Pancreas (tissue), 10 donors: ENCODE measurements around the gene HK1. TPM values are rescaled to one million over a fixed set of nuclear protein-coding genes. Genes with fewer than 3 reads are reported as not detected.

Source experiments
- ATAC-seq, 4 donors: fragments of 200-7000 bp; cut with Tn5 transposase; one replicate each; pipeline versions ENCODE4 v1.8.0 to v1.9.1; 2020; ENCODE audit warnings: mild to moderate bottlenecking in 4 of 4, moderate library complexity in 4 of 4
- DNase-seq, 6 donors: peaks; one replicate each; pipeline ENCODE4 v3.0.0-alpha.2; 2020
- FAIRE-seq: peaks from 2 replicates; lab custom pipeline; 2012; peaks lifted over from hg19 to GRCh38; lab: Jason Lieb, UNC
- H3K27ac ChIP-seq, 4 donors: fragments of 200-600 bp; sonication (generic); 1 replicate in 3 of 4; 2 replicates in 1 of 4; pipeline versions ENCODE4 v1.5.0 to v1.8.0; 2020
- H3K27me3 ChIP-seq, 4 donors: fragments of 200-600 bp; one replicate each; pipeline ENCODE4 v1.8.0; 2021
- H3K36me3 ChIP-seq, 3 donors: fragments of 200-600 bp; sonication (generic) in 1 of 3; one replicate each; pipeline versions ENCODE4 v1.5.0 to v1.8.0; 2020 to 2021
- H3K4me1 ChIP-seq, 3 donors: fragments of 200-600 bp; one replicate each; pipeline ENCODE4 v1.8.0; 2021
- H3K4me3 ChIP-seq, 4 donors: fragments of 200-600 bp; sonication (generic) in 2 of 4; one replicate each; pipeline versions ENCODE4 v1.5.0 to v1.8.0; 2020 to 2021
- H3K9me3 ChIP-seq, 4 donors: fragments of 200-600 bp; one replicate each; pipeline ENCODE4 v1.8.0; 2021
- WGBS, 2 donors: extraction: QIAGEN DNeasy Blood & Tissue Kit; methylation state at CpG; one replicate each; pipeline ENCODE4 v1.1.7; 2013; 5-methylcytosine and 5-hydroxymethylcytosine counted together
- intact Hi-C, 3 donors: fragments of 100-400 bp; cut with DNase I; formaldehyde crosslinking; loops; one replicate each; pipeline versions ENCODE4 v1.11.1 to v1.14.2; 2022
- polyA plus RNA-seq, 2 donors: library from polyadenylated mRNA; stranded (reverse); fragments of 200-250 nt; gene quantifications; one replicate each; pipeline ENCODE4 v1.2.3, GENCODE V29; 2013
- total RNA-seq, 6 donors: library from RNA; stranded (reverse); fragmentation: NEBNext Ultra II Directional in 4 of 6; extraction: Animal tissue kit (Norgen Biotek cat#: 25700) in 4 of 6; gene quantifications; one replicate each; pipeline versions ENCODE4 v1.2.1 to v1.2.4, GENCODE V29; 2021 to 2023
- TF ChIP-seq, protein P1 (sequence below), 4 donors: fragments of 200-600 bp; sonication (generic) in 3 of 4; IDR thresholded peaks; one replicate each; pipeline versions ENCODE4 v1.5.0 to v1.8.0; 2021; ENCODE audit warnings: antibody characterized with exemption in 4 of 4
- donor health status: healthy with polysubstance abuse.
- donor health status: DM: no; HTN: no; CAD: no; lungs with moderate emphysema.
- donor health status: DM: no; HTN: no; CAD: no.
- donor health status: control.
- donor health status: control.
- donor health status: Bipolar disorder and iron deficiency.
- donor health status: DM: yes; HTN: yes; CAD: no.
- donor health status: DM: no; HTN: no; CAD: no.
- donor health status: DM: no; HTN: no; CAD: no.
- donor health status: DM: yes; HTN: yes; CAD: no.

Gene HK1
- total and polyA plus RNA-seq, 8 donors: 6.7 to 18.1 (median 8.6) TPM

DNA sequence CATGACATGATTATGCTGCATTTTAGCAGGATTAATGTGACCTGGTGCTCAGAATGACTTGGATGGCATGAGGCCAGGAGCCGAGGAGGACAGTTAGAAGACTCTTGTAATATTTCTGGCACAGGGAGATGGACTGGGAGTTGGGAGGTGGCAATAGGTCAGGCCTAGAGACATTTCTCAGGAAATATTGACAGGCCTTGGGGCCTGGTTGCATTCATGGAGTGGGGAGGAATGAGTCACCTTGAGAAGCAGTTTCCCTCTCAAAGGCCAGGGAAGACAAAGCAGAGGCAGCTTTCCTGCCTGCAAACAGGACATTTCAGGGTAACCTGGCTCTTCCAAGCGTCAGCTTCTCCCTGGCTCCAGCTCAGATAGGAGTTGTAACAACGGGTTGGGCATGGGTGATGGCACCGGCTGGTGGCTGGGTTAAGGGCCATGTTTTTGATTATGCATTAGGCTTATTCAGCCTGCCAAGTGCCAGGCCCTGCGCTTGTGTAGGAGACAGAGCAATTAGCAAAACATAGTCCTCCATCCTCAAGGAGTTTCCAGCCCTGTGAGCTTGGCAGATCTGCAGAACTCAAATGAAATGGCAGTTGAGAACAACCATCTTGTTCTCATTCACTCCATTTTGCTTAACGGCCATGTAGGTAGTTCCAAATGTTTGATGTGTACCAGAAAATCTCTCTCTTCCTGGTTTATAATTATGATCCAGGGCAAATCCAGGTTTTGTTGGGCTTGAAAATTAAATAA is 38.2 kb downstream of the HK1 start:
- Histone ChIP-seq H3K4me1 (peaks cover 4 to 13% (median 9%) of the 10 kb centered on the region in 3 donors), H3K9me3 (no peaks in the 10 kb centered on the region), H3K36me3 (no peaks in the 10 kb centered on the region), H3K27ac (no peak overlapping the region), H3K4me3 (no peak overlapping the region), H3K27me3 (no peaks in the 10 kb centered on the region)
- intact Hi-C loops: no loop called here
- TF ChIP-seq, protein P1, sequence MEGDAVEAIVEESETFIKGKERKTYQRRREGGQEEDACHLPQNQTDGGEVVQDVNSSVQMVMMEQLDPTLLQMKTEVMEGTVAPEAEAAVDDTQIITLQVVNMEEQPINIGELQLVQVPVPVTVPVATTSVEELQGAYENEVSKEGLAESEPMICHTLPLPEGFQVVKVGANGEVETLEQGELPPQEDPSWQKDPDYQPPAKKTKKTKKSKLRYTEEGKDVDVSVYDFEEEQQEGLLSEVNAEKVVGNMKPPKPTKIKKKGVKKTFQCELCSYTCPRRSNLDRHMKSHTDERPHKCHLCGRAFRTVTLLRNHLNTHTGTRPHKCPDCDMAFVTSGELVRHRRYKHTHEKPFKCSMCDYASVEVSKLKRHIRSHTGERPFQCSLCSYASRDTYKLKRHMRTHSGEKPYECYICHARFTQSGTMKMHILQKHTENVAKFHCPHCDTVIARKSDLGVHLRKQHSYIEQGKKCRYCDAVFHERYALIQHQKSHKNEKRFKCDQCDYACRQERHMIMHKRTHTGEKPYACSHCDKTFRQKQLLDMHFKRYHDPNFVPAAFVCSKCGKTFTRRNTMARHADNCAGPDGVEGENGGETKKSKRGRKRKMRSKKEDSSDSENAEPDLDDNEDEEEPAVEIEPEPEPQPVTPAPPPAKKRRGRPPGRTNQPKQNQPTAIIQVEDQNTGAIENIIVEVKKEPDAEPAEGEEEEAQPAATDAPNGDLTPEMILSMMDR (IDR thresholded peaks at IDR 0.05): no peak
- WGBS, 2 donors: 81 to 89% methylated on average over 6 of the region's 6 CpGs
- FAIRE-seq: no peak
- no peak for DNase-seq
- ATAC-seq: no peak

DNA sequence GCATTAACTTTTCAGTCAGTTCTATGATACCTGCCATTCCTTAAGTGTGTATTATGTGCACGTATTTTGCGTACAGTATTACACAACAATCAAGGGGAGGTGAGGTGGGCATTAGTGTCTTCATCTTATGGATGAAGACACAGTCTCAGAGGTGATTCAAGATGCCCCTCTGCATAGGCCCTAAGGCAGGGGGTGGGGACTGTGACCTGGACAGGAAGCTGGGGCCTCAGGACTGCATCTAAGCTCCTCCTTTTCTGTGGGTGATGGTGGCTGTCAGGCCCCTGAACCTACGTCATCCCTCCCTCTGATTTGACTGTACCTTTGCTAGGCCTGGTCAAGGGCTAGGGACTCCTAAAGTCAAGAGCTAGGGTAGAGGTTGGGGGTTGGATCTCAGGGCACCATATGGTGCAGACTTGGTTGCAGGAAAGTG is 38.9 kb downstream of the HK1 start:
- peak overlapping the region in 3 of 4 donors; percentile 80 to 83 (median 81) for H3K27ac ChIP-seq
- H3K4me3 ChIP-seq: no peak overlapping the region
- TF ChIP-seq, protein P1 (IDR thresholded peaks at IDR 0.05): no peak
- no peaks in the 10 kb centered on the region for H3K9me3 ChIP-seq
- peaks cover 4 to 13% (median 9%) of the 10 kb centered on the region in 3 donors for H3K4me1 ChIP-seq
- ATAC-seq (no peak), FAIRE-seq (no peak), DNase-seq (no peak)
- 92 to 94% methylated on average over 3 of the region's 3 CpGs for WGBS, 2 donors
- intact Hi-C loops: no loop called here
- H3K27me3 ChIP-seq: no peaks in the 10 kb centered on the region
- H3K36me3 ChIP-seq: no peaks in the 10 kb centered on the region

DNA sequence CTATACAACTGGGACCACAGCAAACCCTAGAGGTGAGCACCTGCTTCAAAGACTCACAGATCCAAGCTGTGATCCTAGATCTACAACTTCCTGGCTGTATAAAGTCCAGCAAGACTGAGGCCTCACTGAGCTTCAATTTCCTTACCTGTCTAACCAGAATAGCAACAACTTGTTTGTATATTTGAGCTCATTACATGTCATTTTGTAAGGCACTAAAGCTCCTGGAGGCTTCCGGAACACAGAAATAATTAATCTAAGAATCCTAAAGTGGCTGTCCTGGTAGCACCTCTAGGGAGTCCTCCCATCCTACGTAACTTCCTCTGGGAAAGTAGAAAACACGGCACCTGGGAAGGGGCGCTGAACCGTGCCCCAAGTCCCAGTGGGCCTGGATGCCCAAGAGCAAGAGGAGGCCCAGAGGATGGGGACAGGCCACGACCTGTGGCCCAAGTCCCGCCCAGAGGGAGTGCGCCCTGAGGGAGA is 39.4 kb downstream of the HK1 start:
- ATAC-seq (peak; percentile 7 to 30 (median 16)), DNase-seq (peak in 2 of 6 donors; percentile 22 to 62), FAIRE-seq (no peak)
- peaks cover 4 to 13% (median 9%) of the 10 kb centered on the region in 3 donors for H3K4me1 ChIP-seq
- intact Hi-C loops: no loop called here
- TF ChIP-seq, protein P1 (IDR thresholded peaks at IDR 0.05): no peak
- H3K27me3 ChIP-seq: no peaks in the 10 kb centered on the region
- no peaks in the 10 kb centered on the region for H3K9me3 ChIP-seq
- 58 to 59% methylated on average over 8 of the region's 8 CpGs for WGBS, 2 donors
- no peaks in the 10 kb centered on the region for H3K36me3 ChIP-seq
- H3K4me3 ChIP-seq: peak overlapping the region; percentile 51 to 83 (median 72)
- H3K27ac ChIP-seq: peak overlapping the region; percentile 80 to 83 (median 80)

DNA sequence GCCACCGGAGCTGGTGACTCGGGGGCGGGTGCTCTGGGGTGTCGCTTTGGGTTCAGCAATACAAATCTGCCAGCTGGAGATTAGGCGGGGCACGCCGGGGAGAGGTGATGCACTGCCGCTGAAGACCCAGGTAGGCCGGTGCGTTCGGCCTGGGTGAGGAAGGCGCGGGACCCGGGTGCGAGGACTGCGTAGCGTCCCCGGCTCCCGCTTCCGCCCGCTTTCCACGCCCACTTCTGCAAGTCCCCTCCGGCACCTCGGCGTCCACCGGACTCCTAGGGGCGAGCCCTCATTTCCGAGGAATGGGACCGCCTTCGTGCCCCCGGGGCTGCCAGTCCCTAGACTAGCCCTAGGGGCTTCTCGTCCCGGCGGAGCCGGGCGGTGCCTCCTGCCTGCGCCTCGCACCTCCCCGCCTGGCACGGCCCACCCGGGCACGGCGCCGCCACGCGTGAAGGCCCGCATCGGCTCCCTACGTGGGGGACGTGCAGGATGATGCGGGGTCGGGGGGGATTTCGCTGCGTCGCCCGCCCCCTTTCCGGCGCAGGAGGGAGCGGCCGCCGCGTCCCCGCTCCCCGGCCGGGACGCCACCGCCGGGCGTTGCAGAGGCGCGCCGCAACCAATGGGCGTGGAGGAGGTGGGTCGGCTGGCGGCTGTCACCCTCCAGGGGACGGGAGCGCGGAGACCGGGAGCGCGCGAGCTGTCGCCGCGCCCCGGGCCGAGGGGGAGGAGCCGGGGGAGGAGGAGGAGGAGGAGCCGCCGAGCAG is 40.0 kb downstream of the HK1 start:
- ATAC-seq: peak; percentile 95 to 97 (median 96)
- no peaks in the 10 kb centered on the region for H3K27me3 ChIP-seq
- H3K27ac ChIP-seq: peak overlapping the region; percentile 80 to 83 (median 80)
- no peak for FAIRE-seq
- intact Hi-C loops: no loop called here
- TF ChIP-seq, protein P1 (IDR thresholded peaks at IDR 0.05): no peak
- peaks cover 4 to 13% (median 9%) of the 10 kb centered on the region in 3 donors for H3K4me1 ChIP-seq
- H3K4me3 ChIP-seq: peak overlapping the region; percentile 51 to 83 (median 72)
- no peaks in the 10 kb centered on the region for H3K36me3 ChIP-seq
- WGBS, 2 donors: 8 to 11% methylated on average over 68 to 90 of the region's 90 CpGs
- H3K9me3 ChIP-seq: no peaks in the 10 kb centered on the region
- peak; percentile 84 to 94 (median 90) for DNase-seq
